IMR-90 (cell line): ENCODE measurements around the gene ADAMTS17.

Source experiments
- BHLHE40 ChIP-seq: fragments of 150-350 bp; IDR thresholded peaks from 2 replicates; pipeline ENCODE4 v1.6.1; 2016; ENCODE audit warnings: mild to moderate bottlenecking, low read depth, low read length
- CEBPB ChIP-seq: IDR thresholded peaks from 2 replicates; pipeline ENCODE4 v1.6.1; 2012; ENCODE audit warnings: low read depth, low read length, improper control_type of control experiment
- CHD1 ChIP-seq: IDR thresholded peaks from 2 replicates; pipeline ENCODE4 v1.6.1; 2012; ENCODE audit warnings: low read depth, low read length, improper control_type of control experiment
- MXI1 ChIP-seq: IDR thresholded peaks from 2 replicates; pipeline ENCODE4 v1.6.1; 2012; ENCODE audit warnings: low read depth, mild to moderate bottlenecking, low read length, moderate library complexity, borderline replicate concordance
- NFE2L2 ChIP-seq: fragments of 150-350 bp; IDR thresholded peaks from 2 replicates; pipeline ENCODE4 v1.6.1; 2016; ENCODE audit warnings: low read depth, mild to moderate bottlenecking, low read length
- POLR2A ChIP-seq: IDR thresholded peaks from 2 replicates; pipeline ENCODE4 v1.6.1; 2012; ENCODE audit warnings: mild to moderate bottlenecking, low read depth, low read length
- RAD21 ChIP-seq: IDR thresholded peaks from 2 replicates; pipeline ENCODE4 v1.6.1; 2012; ENCODE audit warnings: low read length, improper control_type of control experiment
- RFX5 ChIP-seq: IDR thresholded peaks from 2 replicates; pipeline ENCODE4 v1.8.0; 2012; ENCODE audit warnings: low read depth, mild to moderate bottlenecking, low read length, moderate library complexity
- TF ChIP-seq, protein P1 (sequence below): conservative IDR thresholded peaks from 2 replicates; pipeline ENCODE4 v1.5.1; 2012; ENCODE audit warnings: mild to moderate bottlenecking, low read depth, low read length, improper control_type of control experiment

DNA sequence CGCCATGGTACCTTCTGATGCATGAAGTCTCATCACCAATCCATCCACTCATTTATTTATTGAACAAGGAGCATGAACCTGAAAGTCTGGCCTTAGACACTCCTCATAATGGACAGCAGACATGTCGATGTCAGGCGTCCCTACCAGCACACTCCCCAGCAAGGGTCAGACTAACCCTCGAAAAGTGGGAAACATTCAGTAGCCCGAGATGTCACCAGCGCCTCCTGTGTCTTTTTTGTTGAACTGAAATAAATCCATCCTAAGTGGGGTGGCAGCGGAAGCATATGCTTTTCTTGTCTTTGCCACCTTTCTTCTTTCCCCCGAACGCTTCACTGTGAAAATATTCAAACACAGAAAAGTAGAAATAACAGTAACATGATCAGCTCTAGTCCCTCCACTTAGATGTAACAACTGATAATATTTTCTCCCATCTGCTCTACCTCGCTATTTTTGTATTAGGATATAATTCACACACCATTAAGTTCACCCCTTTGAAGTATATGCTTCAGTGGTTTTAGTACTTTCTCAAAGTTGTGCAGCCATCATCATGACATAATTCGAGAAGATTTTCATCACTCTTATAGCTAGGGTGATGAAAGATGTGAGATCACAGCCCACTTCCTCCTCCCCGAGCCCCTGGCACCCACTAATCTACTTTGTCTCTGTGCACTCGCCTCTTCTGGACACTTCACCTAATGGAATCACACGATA lies 121.6 kb downstream of the ADAMTS17 start:
- TF ChIP-seq CHD1 (no peak), POLR2A (no peak), NFE2L2 (no peak), BHLHE40 (no peak), MXI1 (no peak), RAD21 (no peak), CEBPB (no peak), RFX5 (no peak)
- TF ChIP-seq, protein P1, sequence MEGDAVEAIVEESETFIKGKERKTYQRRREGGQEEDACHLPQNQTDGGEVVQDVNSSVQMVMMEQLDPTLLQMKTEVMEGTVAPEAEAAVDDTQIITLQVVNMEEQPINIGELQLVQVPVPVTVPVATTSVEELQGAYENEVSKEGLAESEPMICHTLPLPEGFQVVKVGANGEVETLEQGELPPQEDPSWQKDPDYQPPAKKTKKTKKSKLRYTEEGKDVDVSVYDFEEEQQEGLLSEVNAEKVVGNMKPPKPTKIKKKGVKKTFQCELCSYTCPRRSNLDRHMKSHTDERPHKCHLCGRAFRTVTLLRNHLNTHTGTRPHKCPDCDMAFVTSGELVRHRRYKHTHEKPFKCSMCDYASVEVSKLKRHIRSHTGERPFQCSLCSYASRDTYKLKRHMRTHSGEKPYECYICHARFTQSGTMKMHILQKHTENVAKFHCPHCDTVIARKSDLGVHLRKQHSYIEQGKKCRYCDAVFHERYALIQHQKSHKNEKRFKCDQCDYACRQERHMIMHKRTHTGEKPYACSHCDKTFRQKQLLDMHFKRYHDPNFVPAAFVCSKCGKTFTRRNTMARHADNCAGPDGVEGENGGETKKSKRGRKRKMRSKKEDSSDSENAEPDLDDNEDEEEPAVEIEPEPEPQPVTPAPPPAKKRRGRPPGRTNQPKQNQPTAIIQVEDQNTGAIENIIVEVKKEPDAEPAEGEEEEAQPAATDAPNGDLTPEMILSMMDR, result no peak
